Right lobe of liver (tissue), 6 donors: Measurements from ENCODE around the gene PAQR4. TPM values are rescaled to one million over a fixed set of nuclear protein-coding genes. Genes with fewer than 3 reads are reported as not detected.

Experiments
- ATAC-seq, 4 donors: fragments of 200-7000 bp; cut with Tn5 transposase; one replicate each; pipeline ENCODE4 v1.9.1; 2020; ENCODE audit warnings: mild to moderate bottlenecking in 4 of 4, moderate library complexity in 4 of 4
- DNase-seq, 3 donors: peaks; one replicate each; pipeline ENCODE4 v3.0.0-alpha.2; 2020
- H3K27ac ChIP-seq, 3 donors: fragments of 200-600 bp; one replicate each; pipeline ENCODE4 v1.8.0; 2022
- H3K27me3 ChIP-seq, 2 donors: fragments of 200-600 bp; one replicate each; pipeline ENCODE4 v1.8.0; 2022
- H3K36me3 ChIP-seq, 4 donors: fragments of 200-600 bp; sonication (generic) in 1 of 4; one replicate each; pipeline versions ENCODE4 v1.5.1 to v1.8.0; 2017 to 2022; ENCODE audit warnings: control low read depth in 1 of 4
- H3K4me1 ChIP-seq, 4 donors: fragments of 200-600 bp; sonication (generic) in 1 of 4; one replicate each; pipeline versions ENCODE4 v1.5.1 to v1.8.0; 2017 to 2022; ENCODE audit warnings: control low read depth in 1 of 4
- H3K4me3 ChIP-seq, 3 donors: fragments of 200-600 bp; one replicate each; pipeline ENCODE4 v1.8.0; 2022
- H3K9me3 ChIP-seq, 4 donors: fragments of 200-600 bp; sonication (generic) in 1 of 4; one replicate each; pipeline versions ENCODE4 v1.5.1 to v1.8.0; 2017 to 2022; ENCODE audit warnings: control low read depth in 1 of 4
- POLR2A ChIP-seq: fragments of 450-650 bp; IDR thresholded peaks from one replicate; pipeline ENCODE4 v1.6.1; 2017; ENCODE audit warnings: antibody characterized with exemption, mild to moderate bottlenecking
- WGBS: methylation state at CpG from one replicate; pipeline ENCODE4 v1.1.6; 2018; ENCODE audit warnings: low coverage, low lambda C conversion rate; ENCODE audit not compliant: insufficient coverage; ENCODE audit errors: missing lambda C conversion rate; 5-methylcytosine and 5-hydroxymethylcytosine counted together
- intact Hi-C, 2 donors: fragments of 100-400 bp; cut with DNase I; formaldehyde crosslinking; loops; one replicate each; pipeline versions ENCODE4 v1.11.2 to v1.14.1; 2022
- total RNA-seq, 6 experiments: library from RNA; depleted of rRNA in 2 of 6; stranded (reverse); fragments of >200 nt in 2 of 6; fragmentation: NEBNext Ultra II Directional in 3 of 6; extraction: Animal tissue kit (Norgen Biotek cat#: 25700) in 3 of 6; gene quantifications; one replicate each; pipeline versions ENCODE4 v1.1.0 to v1.2.4, GENCODE V29; 2016 to 2023
- TF ChIP-seq, protein P1 (sequence below), 4 donors: fragments of 200-600 bp in 3 of 4; fragments of 450-650 bp in 1 of 4; IDR thresholded peaks; one replicate each; pipeline versions ENCODE4 v1.5.1 to v1.8.0; 2016 to 2022; ENCODE audit warnings: antibody characterized with exemption in 4 of 4, mild to moderate bottlenecking in 2 of 4
- donor health status: DM: no; HTN: yes; CAD: no.
- donor health status: DM: no; HTN: no; CAD: no.
- donor health status: DM: no; HTN: no; CAD: no.
- donor health status: DM: no; HTN: yes; CAD: no.
- donor health status: DM: no; HTN: yes; CAD: no.

Gene PAQR4
- total RNA-seq, 6 experiments from 2014 or later: 0.93 to 6.1 (median 3.3) TPM

DNA sequence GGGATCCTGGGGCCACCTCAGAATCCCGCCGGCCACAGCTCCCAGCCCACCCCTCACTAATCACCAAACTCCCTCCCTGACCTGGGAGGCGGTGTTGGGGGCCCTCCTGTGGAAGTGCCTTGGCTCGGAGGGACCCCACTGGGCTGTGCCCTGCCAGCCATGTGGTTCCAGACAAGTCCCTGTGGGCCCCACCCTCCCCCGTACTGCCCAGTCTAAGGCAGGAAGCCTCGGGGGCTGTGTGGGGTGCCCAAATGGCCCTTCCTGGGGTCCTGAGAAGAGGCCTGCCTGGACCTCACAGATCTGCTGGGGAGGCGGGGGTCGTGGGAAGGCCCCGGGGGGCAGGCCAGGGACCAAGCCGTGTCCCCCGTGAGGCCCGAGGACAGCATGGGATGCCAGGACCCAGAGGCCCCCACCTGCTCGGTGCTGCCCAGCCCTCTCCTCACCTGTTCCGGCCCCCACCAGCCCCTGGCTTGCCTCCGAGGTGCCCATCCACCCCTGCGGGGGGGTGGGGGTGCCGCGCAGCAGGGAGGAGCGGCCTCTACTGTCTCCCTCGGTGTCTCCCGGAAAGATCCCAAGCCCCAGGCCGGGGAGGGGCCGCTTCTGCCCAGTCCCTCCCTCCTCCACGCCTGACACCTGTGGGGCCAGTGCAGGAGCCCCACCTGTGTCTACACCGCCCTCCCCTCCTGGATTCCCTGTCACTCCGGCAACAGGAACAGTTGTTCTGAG is 14.3 kb upstream of the PAQR4 start:
- Histone ChIP-seq H3K36me3 (no peaks in the 10 kb centered on the region), H3K4me1 (no peaks in the 10 kb centered on the region), H3K4me3 (no peak overlapping the region), H3K27ac (no peak overlapping the region), H3K27me3 (peaks cover 0 to 9% of the 10 kb centered on the region in 2 donors), H3K9me3 (no peaks in the 10 kb centered on the region)
- TF ChIP-seq POLR2A: no peak
- TF ChIP-seq, protein P1, sequence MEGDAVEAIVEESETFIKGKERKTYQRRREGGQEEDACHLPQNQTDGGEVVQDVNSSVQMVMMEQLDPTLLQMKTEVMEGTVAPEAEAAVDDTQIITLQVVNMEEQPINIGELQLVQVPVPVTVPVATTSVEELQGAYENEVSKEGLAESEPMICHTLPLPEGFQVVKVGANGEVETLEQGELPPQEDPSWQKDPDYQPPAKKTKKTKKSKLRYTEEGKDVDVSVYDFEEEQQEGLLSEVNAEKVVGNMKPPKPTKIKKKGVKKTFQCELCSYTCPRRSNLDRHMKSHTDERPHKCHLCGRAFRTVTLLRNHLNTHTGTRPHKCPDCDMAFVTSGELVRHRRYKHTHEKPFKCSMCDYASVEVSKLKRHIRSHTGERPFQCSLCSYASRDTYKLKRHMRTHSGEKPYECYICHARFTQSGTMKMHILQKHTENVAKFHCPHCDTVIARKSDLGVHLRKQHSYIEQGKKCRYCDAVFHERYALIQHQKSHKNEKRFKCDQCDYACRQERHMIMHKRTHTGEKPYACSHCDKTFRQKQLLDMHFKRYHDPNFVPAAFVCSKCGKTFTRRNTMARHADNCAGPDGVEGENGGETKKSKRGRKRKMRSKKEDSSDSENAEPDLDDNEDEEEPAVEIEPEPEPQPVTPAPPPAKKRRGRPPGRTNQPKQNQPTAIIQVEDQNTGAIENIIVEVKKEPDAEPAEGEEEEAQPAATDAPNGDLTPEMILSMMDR (IDR thresholded peaks at IDR 0.05): no peak
- peak in 1 of 4 donors; percentile 12 for ATAC-seq
- intact Hi-C loops: no loop called here
- 25% methylated on average over 4 of the region's 26 CpGs for WGBS
- DNase-seq: peak in 1 of 3 donors; percentile 42

DNA sequence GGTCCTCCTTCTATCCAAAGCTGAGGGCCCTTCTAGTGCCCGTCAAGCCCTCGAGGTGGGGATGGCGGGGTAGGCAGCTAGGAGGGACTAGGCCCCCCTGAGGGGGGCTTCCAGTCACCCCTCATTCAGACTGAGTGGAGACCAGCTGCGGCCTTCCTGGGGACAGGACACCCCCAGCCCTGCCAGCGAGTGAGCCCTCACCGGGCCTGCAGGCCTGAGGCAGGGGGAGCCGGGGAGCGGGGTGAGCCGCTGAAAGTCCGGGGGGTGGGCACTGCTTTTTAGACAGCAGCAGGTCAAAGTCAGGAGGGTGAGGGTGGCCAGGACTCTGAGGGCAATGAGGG is 13.7 kb upstream of the PAQR4 start:
- Histone ChIP-seq H3K4me3 (no peak overlapping the region), H3K27me3 (peaks cover 0 to 9% of the 10 kb centered on the region in 2 donors), H3K9me3 (no peaks in the 10 kb centered on the region), H3K27ac (no peak overlapping the region), H3K4me1 (no peaks in the 10 kb centered on the region), H3K36me3 (no peaks in the 10 kb centered on the region)
- no peak for DNase-seq
- ATAC-seq: no peak
- intact Hi-C loops: no loop called here
- no peak for TF ChIP-seq POLR2A
- TF ChIP-seq, protein P1 (IDR thresholded peaks at IDR 0.05): no peak
- WGBS: no CpG with 5 or more reads among the region's 10 CpGs

- intact Hi-C loops: no loop called here
- ATAC-seq: peak in 1 of 4 donors; percentile 12
- no peak overlapping the region for H3K27ac ChIP-seq
- TF ChIP-seq, protein P1 (IDR thresholded peaks at IDR 0.05): no peak
- TF ChIP-seq POLR2A: no peak
- no peak for DNase-seq
- no peaks in the 10 kb centered on the region for H3K9me3 ChIP-seq
- no peak overlapping the region for H3K4me3 ChIP-seq
- no peaks in the 10 kb centered on the region for H3K4me1 ChIP-seq
- H3K36me3 ChIP-seq: no peaks in the 10 kb centered on the region
- WGBS: 40% methylated on average over 10 of the region's 21 CpGs
- H3K27me3 ChIP-seq: peaks cover 0 to 9% of the 10 kb centered on the region in 2 donors
Observed at GRCh38 chr16:2955779-2956578, 13.2 kb upstream of the PAQR4 start.

DNA sequence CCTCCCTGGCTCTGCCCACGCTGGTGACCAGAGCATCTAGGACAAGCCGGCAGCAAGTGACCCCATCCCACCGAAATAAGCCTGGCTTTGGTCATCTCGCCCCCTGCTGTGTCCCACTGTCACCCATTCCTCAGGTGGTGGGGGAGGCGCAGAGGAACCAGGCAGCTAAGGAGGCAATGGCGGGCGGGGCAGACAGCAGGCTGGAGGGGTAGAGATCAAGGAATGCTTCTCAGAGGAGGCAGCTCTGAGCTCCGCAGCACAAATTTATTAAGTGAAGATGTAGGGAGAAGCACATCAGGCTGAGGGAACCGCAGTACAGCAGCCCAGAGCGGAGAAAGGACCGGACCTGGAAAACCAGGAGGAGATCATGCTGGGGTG is 12.6 kb upstream of the PAQR4 start:
- 59% methylated on average over 9 of the region's 11 CpGs for WGBS
- H3K27ac ChIP-seq: no peak overlapping the region
- H3K36me3 ChIP-seq: no peaks in the 10 kb centered on the region
- H3K27me3 ChIP-seq: peaks cover 0 to 9% of the 10 kb centered on the region in 2 donors
- H3K9me3 ChIP-seq: no peaks in the 10 kb centered on the region
- H3K4me3 ChIP-seq: no peak overlapping the region
- DNase-seq (no peak), ATAC-seq (no peak)
- H3K4me1 ChIP-seq: no peaks in the 10 kb centered on the region
- TF ChIP-seq POLR2A: no peak
- TF ChIP-seq, protein P1 (IDR thresholded peaks at IDR 0.05): no peak
- intact Hi-C loops: no loop called here
